ENCODE measurements around the gene COL4A1. TPM values are rescaled to one million over a fixed set of nuclear protein-coding genes. Genes with fewer than 3 reads are reported as not detected.

The COL4A1 gene
- total RNA-seq, 1 experiment from 2014 or later = 4.8 TPM

DNA sequence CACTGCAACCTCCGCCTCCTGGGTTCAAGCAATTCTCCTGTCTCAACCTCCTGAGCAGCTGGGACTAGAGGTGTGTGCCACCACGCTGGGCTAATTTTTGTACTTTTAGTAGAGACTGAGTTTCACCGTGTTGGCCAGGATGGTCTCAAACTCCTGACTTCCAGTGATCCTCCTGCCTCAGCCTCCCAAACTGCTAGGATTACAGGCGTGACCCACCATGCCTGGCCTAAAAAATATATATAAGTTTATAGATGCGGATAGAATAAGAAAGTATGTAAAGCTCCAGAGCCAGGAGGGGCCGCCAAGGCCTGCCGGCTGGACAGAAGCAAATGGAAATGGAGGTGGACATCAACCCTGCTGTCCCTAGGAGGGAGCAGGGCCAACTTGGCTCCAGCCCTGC is 66.0 kb downstream of the COL4A1 start:
- no TSS peak for BruUV-seq (replicated peaks)
- no peak for TF ChIP-seq CTCF (IDR thresholded peaks at IDR 0.05; ENCODE audit: insufficient read depth in 1 of 2, low read depth in 1 of 2, low read length in 1 of 2, severe bottlenecking in 1 of 2, unreplicated experiment in 1 of 2)
- no peaks in the 10 kb centered on the region for H3K27me3 Mint-ChIP-seq (ENCODE audit: insufficient read depth, unreplicated experiment)
- no peak overlapping the region for H3K4me3 ChIP-seq (ENCODE audit: low read depth, low read length)
- CTCF ChIA-PET = no interaction called here
- no peak for DNase-seq
- POLR2A ChIA-PET = no interaction called here
- H3K4me1 ChIP-seq = no peaks in the 10 kb centered on the region
- H3K9me3 Mint-ChIP-seq (ENCODE audit: unreplicated experiment) = no peaks in the 10 kb centered on the region
- H3K36me3 Mint-ChIP-seq (ENCODE audit: insufficient read depth, unreplicated experiment) = no peaks in the 10 kb centered on the region
- H3K27me3 ChIP-seq (replicated peaks; ENCODE audit: control insufficient read depth, insufficient read depth, low read length) = no peaks in the 10 kb centered on the region
- intact Hi-C loops (cut with micrococcal nuclease; ENCODE audit: unreplicated experiment) = no loop called here
- no peaks in the 10 kb centered on the region for H3K36me3 ChIP-seq (ENCODE audit: control insufficient read depth, insufficient read depth, low read length)
- H3K27ac Mint-ChIP-seq (ENCODE audit: unreplicated experiment) = no peak overlapping the region
- H3K9me3 ChIP-seq = no peaks in the 10 kb centered on the region
- H3K4me1 Mint-ChIP-seq (ENCODE audit: low read depth, unreplicated experiment) = no peaks in the 10 kb centered on the region
- H3K4me3 Mint-ChIP-seq (ENCODE audit: unreplicated experiment) = no peak overlapping the region

GRCh38 chr13:110240352-110240751 is 66.6 kb downstream of the COL4A1 start:
- CTCF ChIA-PET = no interaction called here
- H3K9me3 Mint-ChIP-seq (ENCODE audit: unreplicated experiment) = no peaks in the 10 kb centered on the region
- H3K27me3 ChIP-seq (replicated peaks; ENCODE audit: control insufficient read depth, insufficient read depth, low read length) = no peaks in the 10 kb centered on the region
- H3K9me3 ChIP-seq = no peaks in the 10 kb centered on the region
- H3K4me3 ChIP-seq (ENCODE audit: low read depth, low read length) = no peak overlapping the region
- POLR2A ChIA-PET = no interaction called here
- no peak overlapping the region for H3K4me3 Mint-ChIP-seq (ENCODE audit: unreplicated experiment)
- H3K27me3 Mint-ChIP-seq (ENCODE audit: insufficient read depth, unreplicated experiment) = no peaks in the 10 kb centered on the region
- no peaks in the 10 kb centered on the region for H3K36me3 Mint-ChIP-seq (ENCODE audit: insufficient read depth, unreplicated experiment)
- DNase-seq = no peak
- no peak for TF ChIP-seq CTCF (IDR thresholded peaks at IDR 0.05; ENCODE audit: insufficient read depth in 1 of 2, low read depth in 1 of 2, low read length in 1 of 2, severe bottlenecking in 1 of 2, unreplicated experiment in 1 of 2)
- no peak overlapping the region for H3K27ac Mint-ChIP-seq (ENCODE audit: unreplicated experiment)
- no peaks in the 10 kb centered on the region for H3K4me1 ChIP-seq
- H3K36me3 ChIP-seq (ENCODE audit: control insufficient read depth, insufficient read depth, low read length) = no peaks in the 10 kb centered on the region
- BruUV-seq (replicated peaks) = no TSS peak
- H3K4me1 Mint-ChIP-seq (ENCODE audit: low read depth, unreplicated experiment) = no peaks in the 10 kb centered on the region
- intact Hi-C loops (cut with micrococcal nuclease; ENCODE audit: unreplicated experiment) = no loop called here

DNA sequence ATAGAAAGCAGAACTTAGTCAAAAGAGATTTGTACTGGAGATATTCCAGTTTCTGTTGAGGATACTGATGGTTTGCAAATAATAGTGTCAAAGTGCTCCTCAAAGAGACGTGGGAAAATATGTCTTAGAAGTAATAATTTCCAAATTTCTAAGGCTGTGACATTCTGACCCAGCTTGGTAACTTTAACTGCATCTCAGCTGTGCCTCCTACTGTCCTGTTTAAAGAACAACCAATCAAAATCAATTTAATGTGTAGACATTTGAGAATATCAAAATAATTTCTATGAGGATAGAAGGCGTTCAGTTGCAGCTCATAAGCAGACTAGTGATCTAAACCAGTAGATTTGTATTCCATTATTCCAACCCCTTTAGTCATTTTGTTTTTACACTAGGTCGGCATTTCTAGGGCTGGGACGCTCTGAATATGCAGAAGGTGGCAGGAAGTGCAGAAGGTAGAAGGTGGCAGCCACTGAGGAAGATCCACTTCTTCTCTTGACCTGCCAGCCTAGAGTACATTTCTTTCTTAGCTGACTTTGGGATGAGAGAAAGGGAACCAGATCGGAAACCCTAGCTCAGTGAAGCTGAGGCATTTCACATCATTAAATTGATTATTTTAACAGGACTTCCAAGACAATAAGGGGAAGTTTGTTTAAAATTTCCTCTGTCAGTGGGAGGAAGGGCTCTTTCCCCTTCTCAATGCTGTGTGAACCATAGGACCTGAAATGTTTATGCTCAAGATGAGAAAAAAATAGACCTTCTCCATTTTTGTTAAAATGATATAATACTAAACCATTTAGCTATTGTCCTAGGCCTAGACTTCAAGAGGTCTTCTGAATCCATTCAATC is 67.5 kb downstream of the COL4A1 start:
- CTCF ChIA-PET = interaction anchor here (0.7 kb wide), 2 partner anchors 82 to 335 kb away, joined by 3 to 4 read pairs; no protein-coding TSS in a partner anchor

More for the DNA sequence above, 67.5 kb downstream of the COL4A1 start:
- Histone ChIP-seq H3K9me3 (no peaks in the 10 kb centered on the region), H3K36me3 (ENCODE audit: control insufficient read depth, insufficient read depth, low read length) (no peaks in the 10 kb centered on the region), H3K4me3 (ENCODE audit: low read depth, low read length) (no peak overlapping the region), H3K27me3 (replicated peaks; ENCODE audit: control insufficient read depth, insufficient read depth, low read length) (no peaks in the 10 kb centered on the region), H3K4me1 (no peaks in the 10 kb centered on the region)
- H3K27ac Mint-ChIP-seq (ENCODE audit: unreplicated experiment) = no peak overlapping the region
- H3K4me3 Mint-ChIP-seq (ENCODE audit: unreplicated experiment) = no peak overlapping the region
- BruUV-seq (replicated peaks) = no TSS peak
- POLR2A ChIA-PET = no interaction called here
- H3K9me3 Mint-ChIP-seq (ENCODE audit: unreplicated experiment) = no peaks in the 10 kb centered on the region
- TF ChIP-seq CTCF (IDR thresholded peaks at IDR 0.05; ENCODE audit: insufficient read depth in 1 of 2, low read depth in 1 of 2, low read length in 1 of 2, severe bottlenecking in 1 of 2, unreplicated experiment in 1 of 2) = no peak
- no peaks in the 10 kb centered on the region for H3K4me1 Mint-ChIP-seq (ENCODE audit: low read depth, unreplicated experiment)
- H3K27me3 Mint-ChIP-seq (ENCODE audit: insufficient read depth, unreplicated experiment) = no peaks in the 10 kb centered on the region
- H3K36me3 Mint-ChIP-seq (ENCODE audit: insufficient read depth, unreplicated experiment) = no peaks in the 10 kb centered on the region
- no peak for DNase-seq
- intact Hi-C loops (cut with micrococcal nuclease; ENCODE audit: unreplicated experiment) = no loop called here
